Activated naive CD4-positive, alpha-beta T cell treated with anti-CD3 and anti-CD28 coated beads for 36 hours (primary cell): ENCODE results near the gene ADK. TPM values are rescaled to one million over a fixed set of nuclear protein-coding genes. Genes with fewer than 3 reads are reported as not detected.

Experiments used
- CTCF ChIA-PET: fragments of 350-600 bp; sonication (Branson Sonifier 250); formaldehyde crosslinking; loops from one replicate; lab custom pipeline; 2021; ENCODE audit warnings: antibody characterized with exemption; lab: Charles Lee
- DNase-seq: peaks from one replicate; pipeline ENCODE4 v3.0.0-alpha.2; 2020
- H3K27ac Mint-ChIP-seq: one replicate; pipeline ENCODE4 v1.8.0; 2021; ENCODE audit warnings: mild to moderate bottlenecking, mixed read lengths
- H3K27me3 Mint-ChIP-seq: one replicate; pipeline ENCODE4 v1.8.0; 2021; ENCODE audit warnings: low read depth, mixed read lengths
- H3K36me3 Mint-ChIP-seq: one replicate; pipeline ENCODE4 v1.8.0; 2021; ENCODE audit warnings: low read depth, mixed read lengths
- H3K4me1 Mint-ChIP-seq: one replicate; pipeline ENCODE4 v1.8.0; 2021; ENCODE audit warnings: low read depth, mixed read lengths
- H3K4me3 Mint-ChIP-seq: one replicate; pipeline ENCODE4 v1.8.0; 2021; ENCODE audit warnings: mild to moderate bottlenecking, moderate library complexity, mixed read lengths
- H3K9me3 Mint-ChIP-seq: one replicate; pipeline ENCODE4 v1.8.0; 2021; ENCODE audit warnings: mixed read lengths
- intact Hi-C: fragments of 100-400 bp; cut with micrococcal nuclease; formaldehyde crosslinking; loops from one replicate; pipeline ENCODE4 v1.15.1; 2023
- total RNA-seq, 2 experiments: library from RNA; stranded (reverse); gene quantifications; one replicate each; pipeline ENCODE4 v1.2.3, GENCODE V29; 2021

Gene ADK
- total RNA-seq, 2 experiments from 2014 or later: 43.4 to 43.9 TPM

GRCh38 chr10:74650613-74651012 lies 499.6 kb downstream of the ADK start:
- Mint-ChIP-seq H3K4me3 (no peak overlapping the region), H3K9me3 (no peaks in the 10 kb centered on the region), H3K4me1 (peaks cover 11% of the 10 kb centered on the region), H3K27ac (no peak overlapping the region), H3K36me3 (peaks cover 14% of the 10 kb centered on the region), H3K27me3 (no peaks in the 10 kb centered on the region)
- CTCF ChIA-PET: no interaction called here
- DNase-seq: no peak
- intact Hi-C loops: no loop called here

- H3K36me3 Mint-ChIP-seq: peaks cover 14% of the 10 kb centered on the region
- DNase-seq: no peak
- intact Hi-C loops: no loop called here
- H3K4me1 Mint-ChIP-seq: peaks cover 11% of the 10 kb centered on the region
- no peak overlapping the region for H3K27ac Mint-ChIP-seq
- no peak overlapping the region for H3K4me3 Mint-ChIP-seq
- H3K9me3 Mint-ChIP-seq: no peaks in the 10 kb centered on the region
- no peaks in the 10 kb centered on the region for H3K27me3 Mint-ChIP-seq
- CTCF ChIA-PET: no interaction called here
Measured at GRCh38 chr10:74651565-74651964, 500.5 kb downstream of the ADK start.

DNA sequence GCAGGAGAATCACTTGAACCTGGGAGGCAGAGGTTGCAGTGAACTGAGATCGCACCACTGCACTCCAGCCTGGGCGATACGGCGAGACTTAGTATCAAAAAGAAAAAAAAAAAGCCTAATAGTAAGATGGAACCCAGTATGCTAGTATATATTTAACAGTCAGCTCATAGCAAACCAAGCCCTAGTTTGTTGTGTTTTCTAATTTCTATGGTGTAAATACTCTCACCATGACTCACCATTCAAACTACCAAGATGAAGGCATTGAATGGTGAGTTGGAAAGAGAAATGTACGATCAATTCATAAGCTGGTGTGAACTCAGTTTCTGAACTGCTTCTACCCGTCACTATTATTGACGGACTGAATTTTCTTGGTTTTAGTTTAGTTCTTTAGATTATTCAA lies 501.6 kb downstream of the ADK start:
- intact Hi-C loops: no loop called here
- CTCF ChIA-PET: no interaction called here
- Mint-ChIP-seq H3K36me3 (peaks cover 14% of the 10 kb centered on the region), H3K9me3 (no peaks in the 10 kb centered on the region), H3K4me3 (no peak overlapping the region), H3K4me1 (peaks cover 11% of the 10 kb centered on the region), H3K27ac (no peak overlapping the region), H3K27me3 (no peaks in the 10 kb centered on the region)
- no peak for DNase-seq

DNA sequence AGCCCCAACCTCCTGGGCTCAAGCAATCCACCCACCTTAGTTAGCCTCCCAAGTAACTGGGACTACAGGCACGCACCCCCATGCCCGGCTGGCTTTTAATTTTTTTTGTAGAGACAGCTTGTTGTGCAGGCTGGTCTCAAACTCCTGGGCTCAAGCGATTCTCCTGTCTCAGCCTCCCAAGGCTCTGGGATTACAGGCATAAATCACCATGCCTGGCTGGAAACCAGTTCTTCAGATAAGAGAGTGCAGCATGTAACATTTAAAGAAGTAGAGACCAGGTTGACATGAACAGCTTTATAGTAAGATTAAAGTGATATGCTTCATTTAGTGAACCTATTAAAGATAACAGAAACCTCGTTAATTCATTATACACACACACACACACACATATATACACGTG lies 507.5 kb downstream of the ADK start:
- H3K4me1 Mint-ChIP-seq: no peaks in the 10 kb centered on the region
- H3K27me3 Mint-ChIP-seq: no peaks in the 10 kb centered on the region
- CTCF ChIA-PET: no interaction called here
- no peak overlapping the region for H3K4me3 Mint-ChIP-seq
- H3K27ac Mint-ChIP-seq: no peak overlapping the region
- H3K9me3 Mint-ChIP-seq: no peaks in the 10 kb centered on the region
- intact Hi-C loops: no loop called here
- DNase-seq: no peak
- H3K36me3 Mint-ChIP-seq: peaks cover 12% of the 10 kb centered on the region

- no peaks in the 10 kb centered on the region for H3K9me3 Mint-ChIP-seq
- intact Hi-C loops: no loop called here
- H3K4me3 Mint-ChIP-seq: no peak overlapping the region
- peaks cover 8% of the 10 kb centered on the region for H3K36me3 Mint-ChIP-seq
- DNase-seq: no peak
- H3K27me3 Mint-ChIP-seq: no peaks in the 10 kb centered on the region
- CTCF ChIA-PET: interaction anchor here (0.6 kb wide), 1 partner anchor 70 kb away, joined by 3 read pairs; no protein-coding TSS in a partner anchor
- H3K27ac Mint-ChIP-seq: no peak overlapping the region
- H3K4me1 Mint-ChIP-seq: no peaks in the 10 kb centered on the region
Measured at GRCh38 chr10:74662635-74663034, 511.6 kb downstream of the ADK start.

- no peak for DNase-seq
- H3K4me1 Mint-ChIP-seq: no peaks in the 10 kb centered on the region
- H3K27me3 Mint-ChIP-seq: no peaks in the 10 kb centered on the region
- intact Hi-C loops: no loop called here
- peaks cover 27% of the 10 kb centered on the region for H3K36me3 Mint-ChIP-seq
- H3K27ac Mint-ChIP-seq: no peak overlapping the region
- CTCF ChIA-PET: interaction anchor here (0.7 kb wide), 1 partner anchor 20 kb away, joined by 6 read pairs; no protein-coding TSS in a partner anchor
- H3K4me3 Mint-ChIP-seq: no peak overlapping the region
- peaks cover 10% of the 10 kb centered on the region for H3K9me3 Mint-ChIP-seq
Measured at GRCh38 chr10:74669210-74669609, 518.2 kb downstream of the ADK start.

DNA sequence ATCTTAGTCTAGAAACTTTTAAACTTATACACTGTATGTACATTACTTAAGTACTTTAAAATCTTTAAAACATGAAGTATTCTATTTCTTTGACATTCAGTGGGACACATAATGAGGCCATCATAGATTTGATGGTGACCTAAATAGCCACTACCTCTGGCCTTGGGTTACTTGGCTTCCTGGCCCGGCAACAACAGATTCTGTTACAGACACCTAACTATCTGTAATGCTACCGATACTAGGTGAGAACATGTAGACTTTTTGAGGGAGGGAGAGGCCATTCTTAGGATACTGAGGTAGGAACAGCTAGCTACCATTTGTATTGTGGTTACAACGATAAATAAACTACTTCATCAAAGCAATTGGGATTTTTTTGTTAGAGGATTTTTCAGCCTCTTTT lies 520.7 kb downstream of the ADK start:
- peaks cover 2% of the 10 kb centered on the region for H3K4me1 Mint-ChIP-seq
- CTCF ChIA-PET: interaction anchor here (0.6 kb wide), 1 partner anchor 68 kb away, joined by 8 read pairs; no protein-coding TSS in a partner anchor
- H3K27ac Mint-ChIP-seq: no peak overlapping the region
- no peak overlapping the region for H3K4me3 Mint-ChIP-seq
- H3K36me3 Mint-ChIP-seq: peaks cover 35% of the 10 kb centered on the region
- intact Hi-C loops: no loop called here
- H3K9me3 Mint-ChIP-seq: peaks cover 10% of the 10 kb centered on the region
- H3K27me3 Mint-ChIP-seq: no peaks in the 10 kb centered on the region
- no peak for DNase-seq

- Mint-ChIP-seq H3K27me3 (no peaks in the 10 kb centered on the region), H3K27ac (no peak overlapping the region), H3K4me3 (no peak overlapping the region), H3K9me3 (peaks cover 10% of the 10 kb centered on the region), H3K4me1 (peaks cover 2% of the 10 kb centered on the region), H3K36me3 (peaks cover 35% of the 10 kb centered on the region)
- no peak for DNase-seq
- intact Hi-C loops: no loop called here
- CTCF ChIA-PET: interaction anchor here (0.8 kb wide), 1 partner anchor 349 kb away, joined by 3 read pairs; no protein-coding TSS in a partner anchor
Measured at GRCh38 chr10:74672430-74673165, 521.6 kb downstream of the ADK start.

- CTCF ChIA-PET: no interaction called here
- no peak overlapping the region for H3K27ac Mint-ChIP-seq
- no peak for DNase-seq
- H3K27me3 Mint-ChIP-seq: no peaks in the 10 kb centered on the region
- intact Hi-C loops: no loop called here
- peaks cover 2% of the 10 kb centered on the region for H3K4me1 Mint-ChIP-seq
- no peak overlapping the region for H3K4me3 Mint-ChIP-seq
- H3K36me3 Mint-ChIP-seq: peaks cover 35% of the 10 kb centered on the region
- peaks cover 10% of the 10 kb centered on the region for H3K9me3 Mint-ChIP-seq
Measured at GRCh38 chr10:74674927-74675326, 523.9 kb downstream of the ADK start.

DNA sequence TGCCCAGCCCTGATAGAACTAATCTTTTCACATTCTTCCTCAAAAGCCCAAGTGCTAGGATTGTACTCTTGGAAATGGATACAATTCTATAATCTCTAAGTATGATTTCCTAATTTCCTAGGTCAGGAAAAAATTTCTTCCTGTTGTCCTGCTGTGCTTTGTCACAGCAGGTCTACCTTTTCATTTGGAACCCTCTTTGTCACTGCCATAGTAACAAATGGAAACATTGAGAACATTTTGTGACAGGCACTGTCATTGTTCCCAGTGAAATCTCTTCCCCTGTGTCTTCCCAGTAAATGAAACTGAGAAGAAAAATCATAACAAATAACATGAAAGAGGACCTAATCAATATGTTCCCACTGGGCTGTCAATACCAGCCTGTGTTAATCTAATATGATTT lies 524.5 kb downstream of the ADK start:
- no peak overlapping the region for H3K4me3 Mint-ChIP-seq
- H3K27me3 Mint-ChIP-seq: no peaks in the 10 kb centered on the region
- DNase-seq: no peak
- intact Hi-C loops: no loop called here
- H3K9me3 Mint-ChIP-seq: peaks cover 10% of the 10 kb centered on the region
- H3K27ac Mint-ChIP-seq: no peak overlapping the region
- peaks cover 35% of the 10 kb centered on the region for H3K36me3 Mint-ChIP-seq
- CTCF ChIA-PET: no interaction called here
- peaks cover 2% of the 10 kb centered on the region for H3K4me1 Mint-ChIP-seq

DNA sequence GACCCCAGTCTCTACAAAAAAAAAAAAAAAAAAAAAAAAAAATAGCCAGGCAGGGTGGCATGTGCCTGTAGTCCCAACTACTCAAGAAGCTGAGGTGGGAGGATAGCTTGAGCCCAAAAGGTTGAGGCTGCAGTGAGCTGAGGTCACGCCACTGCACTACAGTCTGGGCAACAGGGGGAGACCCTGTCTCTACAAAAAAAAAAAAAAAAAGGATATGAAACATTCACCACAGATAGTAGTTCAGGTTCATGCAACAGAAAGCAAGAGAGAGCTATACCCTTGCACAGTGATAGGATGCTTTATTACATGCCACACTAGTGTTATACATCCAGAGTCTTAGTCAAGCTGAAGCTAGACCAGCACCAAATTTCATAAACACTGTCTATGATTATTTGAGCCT lies 526.9 kb downstream of the ADK start:
- Mint-ChIP-seq H3K36me3 (peaks cover 21% of the 10 kb centered on the region), H3K4me3 (no peak overlapping the region), H3K27ac (no peak overlapping the region), H3K9me3 (peaks cover 9% of the 10 kb centered on the region), H3K4me1 (peaks cover 12% of the 10 kb centered on the region), H3K27me3 (no peaks in the 10 kb centered on the region)
- no peak for DNase-seq
- intact Hi-C loops: no loop called here
- CTCF ChIA-PET: interaction anchor here (0.6 to 0.7 kb wide), 3 partner anchors 60 to 257 kb away, joined by 3 to 6 read pairs (median 4); no protein-coding TSS in a partner anchor

- intact Hi-C loops: no loop called here
- Mint-ChIP-seq H3K9me3 (no peaks in the 10 kb centered on the region), H3K4me3 (no peak overlapping the region), H3K27me3 (no peaks in the 10 kb centered on the region), H3K36me3 (peaks cover 3% of the 10 kb centered on the region), H3K27ac (no peak overlapping the region), H3K4me1 (peaks cover 10% of the 10 kb centered on the region)
- no peak for DNase-seq
- CTCF ChIA-PET: interaction anchor here (0.7 to 1.2 kb wide), 2 partner anchors 10 to 340 kb away, joined by 3 read pairs; no protein-coding TSS in a partner anchor
Measured at GRCh38 chr10:74681917-74682627, 531.1 kb downstream of the ADK start.
